ENCODE results near the gene POLR3GL. TPM values are rescaled to one million over a fixed set of nuclear protein-coding genes. Genes with fewer than 3 reads are reported as not detected.
"Not testable (repeated sequence)": the region's sequence is repeated elsewhere in the genome, so short reads cannot be mapped to it uniquely, and the experiment has no call there.

POLR3GL gene
- total RNA-seq, 2 donors from 2014 or later = 13.6 to 17.0 TPM

GRCh38 chr1:146025787-146026495 lies 61.5 kb downstream of the POLR3GL start:
- DNase-seq; ATAC-seq; intact Hi-C loops (cut with DNase I, micrococcal nuclease): not testable (repeated sequence)

DNA sequence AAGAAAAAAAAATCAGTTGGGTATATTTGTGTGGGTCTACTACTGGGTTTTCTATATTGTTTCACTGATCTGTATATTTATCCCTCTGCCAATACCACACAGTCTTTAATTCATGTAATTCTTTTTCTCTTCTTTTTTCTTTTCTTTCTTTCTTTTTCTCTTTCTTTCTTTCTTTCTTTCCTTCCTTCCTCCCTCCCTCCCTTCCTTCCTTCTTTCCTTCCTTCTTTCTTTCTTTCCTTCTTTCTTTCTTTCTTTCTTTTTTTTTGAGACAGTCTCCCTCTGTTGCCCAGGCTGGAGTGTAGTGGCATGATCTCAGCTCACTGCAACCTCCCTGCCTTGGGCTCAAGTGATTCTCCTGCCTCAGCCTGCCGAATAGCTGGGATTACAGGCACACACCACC lies 62.2 kb downstream of the POLR3GL start:
- intact Hi-C loops (cut with DNase I, micrococcal nuclease); DNase-seq: not testable (repeated sequence)

More for the DNA sequence above, 62.2 kb downstream of the POLR3GL start:
- not testable (repeated sequence) for ATAC-seq

Other genes starting within 250 kb of the POLR3GL start
- under 1 TPM; 0.73 to 0.92 TPM for gene CD160, start 245.2 kb upstream of the POLR3GL start, total RNA-seq
- gene RNF115, start 140.6 kb upstream of the POLR3GL start, total RNA-seq = 1 to 10 TPM; 7.4 to 7.7 TPM
- gene POLR3C, start 140.5 kb upstream of the POLR3GL start, total RNA-seq = 10 to 100 TPM; 18.4 to 20.3 TPM
- gene NUDT17, start 119.1 kb upstream of the POLR3GL start, total RNA-seq = 1 to 10 TPM; 1.3 TPM
- gene PIAS3, start 105.6 kb upstream of the POLR3GL start, total RNA-seq = 10 to 100 TPM; 11.0 to 11.4 TPM
- under 1 TPM; 0.12 to 0.53 TPM for gene ANKRD35, start 78.8 kb upstream of the POLR3GL start, total RNA-seq
- gene ITGA10, start 54.6 kb upstream of the POLR3GL start, total RNA-seq = 1 to 10 TPM in 1 of 2 donors, under 1 TPM in 1; 0.84 to 1.7 TPM
- gene PEX11B, start 46.0 kb upstream of the POLR3GL start, total RNA-seq = 10 to 100 TPM; 33.8 to 37.1 TPM
- 10 to 100 TPM; 86.9 to 94.1 TPM for gene RBM8A, start 37.2 kb upstream of the POLR3GL start, total RNA-seq
- gene LIX1L, start 6.7 kb upstream of the POLR3GL start, total RNA-seq = 1 to 10 TPM; 4.2 to 9.0 TPM
- gene ANKRD34A, start 115 bp upstream of the POLR3GL start, total RNA-seq = under 1 TPM; 0.27 to 0.42 TPM
- gene TXNIP, start 31.9 kb downstream of the POLR3GL start, total RNA-seq = 100 to 1,000 TPM; 550 to 720 TPM
- not detected for gene HJV, start 57.0 kb downstream of the POLR3GL start, total RNA-seq
- gene NBPF10, start 180.1 kb downstream of the POLR3GL start, total RNA-seq = 1 to 10 TPM; 2.2 to 2.4 TPM